ENCODE measurements around the gene CR2.

The CR2 gene

GRCh38 chr1:207500306-207500705 is 46.2 kb downstream of the CR2 start:
- DNase-seq (ENCODE audit: low read depth) = peak; percentile 30
- no peak for TF ChIP-seq CTCF (IDR thresholded peaks at IDR 0.05; ENCODE audit: insufficient read depth, low read depth, low read length, missing control alignments)
- no peak overlapping the region for H3K4me3 ChIP-seq (ENCODE audit: low read depth, low read length)

GRCh38 chr1:207501071-207501470 is 46.9 kb downstream of the CR2 start:
- TF ChIP-seq CTCF (IDR thresholded peaks at IDR 0.05; ENCODE audit: insufficient read depth, low read depth, low read length, missing control alignments) = no peak
- DNase-seq (ENCODE audit: low read depth) = no peak

GRCh38 chr1:207502726-207503125 is 48.6 kb downstream of the CR2 start:
- TF ChIP-seq CTCF (IDR thresholded peaks at IDR 0.05; ENCODE audit: insufficient read depth, low read depth, low read length, missing control alignments) = no peak
- H3K4me3 ChIP-seq (ENCODE audit: low read depth, low read length) = no peak overlapping the region
- no peak for DNase-seq (ENCODE audit: low read depth)

More at GRCh38 chr1:207501071-207501470, 46.9 kb downstream of the CR2 start:
- H3K4me3 ChIP-seq (ENCODE audit: low read depth, low read length) = no peak overlapping the region

- DNase-seq (ENCODE audit: low read depth) = no peak
- TF ChIP-seq CTCF (IDR thresholded peaks at IDR 0.05; ENCODE audit: insufficient read depth, low read depth, low read length, missing control alignments) = no peak
- no peak overlapping the region for H3K4me3 ChIP-seq (ENCODE audit: low read depth, low read length)
These were observed 49.8 kb downstream of the CR2 start for GRCh38 chr1:207503950-207504349.

- no peak for DNase-seq (ENCODE audit: low read depth)
- no peak for TF ChIP-seq CTCF (IDR thresholded peaks at IDR 0.05; ENCODE audit: insufficient read depth, low read depth, low read length, missing control alignments)
- H3K4me3 ChIP-seq (ENCODE audit: low read depth, low read length) = no peak overlapping the region
These were observed 50.3 kb downstream of the CR2 start for GRCh38 chr1:207504438-207504837.

- DNase-seq (ENCODE audit: low read depth) = no peak
- no peak overlapping the region for H3K4me3 ChIP-seq (ENCODE audit: low read depth, low read length)
- TF ChIP-seq CTCF (IDR thresholded peaks at IDR 0.05; ENCODE audit: insufficient read depth, low read depth, low read length, missing control alignments) = no peak
These were observed 56.3 kb downstream of the CR2 start for GRCh38 chr1:207510444-207510843.

GRCh38 chr1:207514890-207515289 is 60.8 kb downstream of the CR2 start:
- no peak for TF ChIP-seq CTCF (IDR thresholded peaks at IDR 0.05; ENCODE audit: insufficient read depth, low read depth, low read length, missing control alignments)
- H3K4me3 ChIP-seq (ENCODE audit: low read depth, low read length) = no peak overlapping the region
- no peak for DNase-seq (ENCODE audit: low read depth)

All from GM12865 (cell line).